Karpas-422 (cell line): ENCODE data around the gene HEXIM1. TPM values are rescaled to one million over a fixed set of nuclear protein-coding genes. Genes with fewer than 3 reads are reported as not detected.

Experiments used
- DNase-seq: peaks from one replicate; pipeline ENCODE4 v3.0.0-alpha.2; 2015
- H2AFZ ChIP-seq: fragments of 200-600 bp; sonication (generic); 2 replicates; pipeline ENCODE4 v1.6.1; 2014; ENCODE audit warnings: antibody characterized with exemption, low read length, mixed read lengths
- H3K27ac ChIP-seq: fragments of 200-600 bp; sonication (generic); 2 replicates; pipeline ENCODE4 v1.5.1; 2014; ENCODE audit warnings: mild to moderate bottlenecking, low read length, moderate library complexity
- H3K27me3 ChIP-seq: fragments of 200-600 bp; sonication (generic); 2 replicates; pipeline ENCODE4 v1.6.1; 2014; ENCODE audit warnings: low read length, mixed read lengths
- H3K36me3 ChIP-seq: fragments of 200-600 bp; sonication (generic); 2 replicates; pipeline ENCODE4 v1.6.1; 2014; ENCODE audit warnings: low read length, mixed read lengths; ENCODE audit not compliant: insufficient read depth
- H3K4me1 ChIP-seq: fragments of 200-600 bp; sonication (generic); 2 replicates; pipeline ENCODE4 v1.6.1; 2014; ENCODE audit warnings: mild to moderate bottlenecking, low read length, mixed read lengths
- H3K4me2 ChIP-seq: fragments of 200-600 bp; sonication (generic); 2 replicates; pipeline ENCODE4 v1.6.1; 2014; ENCODE audit warnings: low read length, low read depth, mild to moderate bottlenecking; ENCODE audit not compliant: poor library complexity, severe bottlenecking
- H3K4me3 ChIP-seq: fragments of 200-600 bp; sonication (generic); 2 replicates; pipeline ENCODE4 v1.5.1; 2014; ENCODE audit warnings: mild to moderate bottlenecking, antibody characterized with exemption, low read length, mixed read lengths
- H3K79me2 ChIP-seq: fragments of 200-600 bp; sonication (generic); 2 replicates; pipeline ENCODE4 v1.6.1; 2014; ENCODE audit warnings: mild to moderate bottlenecking, low read length, mixed read lengths
- H3K9ac ChIP-seq: fragments of 200-600 bp; sonication (generic); 2 replicates; pipeline ENCODE4 v1.6.0; 2014; ENCODE audit warnings: low read length
- H3K9me2 ChIP-seq: fragments of 200-600 bp; sonication (generic), shearing (Covaris generic); replicated peaks from 2 replicates; pipeline ENCODE4 v1.6.0; 2014; ENCODE audit warnings: mild to moderate bottlenecking, low read length, moderate library complexity; ENCODE audit not compliant: insufficient read depth
- H3K9me3 ChIP-seq: fragments of 300-700, 200-600 bp; sonication (generic); 2 replicates; pipeline ENCODE4 v1.6.1; 2014; ENCODE audit warnings: low read length, mixed read lengths
- H4K20me1 ChIP-seq: fragments of 200-600 bp; sonication (generic); 2 replicates; pipeline ENCODE4 v1.6.1; 2014; ENCODE audit warnings: mild to moderate bottlenecking, antibody characterized with exemption, low read length, low read depth; ENCODE audit not compliant: insufficient read depth
- total RNA-seq: library from RNA; depleted of rRNA; stranded (reverse); fragments of >200 nt; shearing (Covaris generic); gene quantifications from 2 replicates; pipeline ENCODE4 v1.2.3, GENCODE V29; 2014; ENCODE audit warnings: low replicate concordance

The HEXIM1 gene
- total RNA-seq, 1 experiment from 2014 or later: 3.5 TPM

DNA sequence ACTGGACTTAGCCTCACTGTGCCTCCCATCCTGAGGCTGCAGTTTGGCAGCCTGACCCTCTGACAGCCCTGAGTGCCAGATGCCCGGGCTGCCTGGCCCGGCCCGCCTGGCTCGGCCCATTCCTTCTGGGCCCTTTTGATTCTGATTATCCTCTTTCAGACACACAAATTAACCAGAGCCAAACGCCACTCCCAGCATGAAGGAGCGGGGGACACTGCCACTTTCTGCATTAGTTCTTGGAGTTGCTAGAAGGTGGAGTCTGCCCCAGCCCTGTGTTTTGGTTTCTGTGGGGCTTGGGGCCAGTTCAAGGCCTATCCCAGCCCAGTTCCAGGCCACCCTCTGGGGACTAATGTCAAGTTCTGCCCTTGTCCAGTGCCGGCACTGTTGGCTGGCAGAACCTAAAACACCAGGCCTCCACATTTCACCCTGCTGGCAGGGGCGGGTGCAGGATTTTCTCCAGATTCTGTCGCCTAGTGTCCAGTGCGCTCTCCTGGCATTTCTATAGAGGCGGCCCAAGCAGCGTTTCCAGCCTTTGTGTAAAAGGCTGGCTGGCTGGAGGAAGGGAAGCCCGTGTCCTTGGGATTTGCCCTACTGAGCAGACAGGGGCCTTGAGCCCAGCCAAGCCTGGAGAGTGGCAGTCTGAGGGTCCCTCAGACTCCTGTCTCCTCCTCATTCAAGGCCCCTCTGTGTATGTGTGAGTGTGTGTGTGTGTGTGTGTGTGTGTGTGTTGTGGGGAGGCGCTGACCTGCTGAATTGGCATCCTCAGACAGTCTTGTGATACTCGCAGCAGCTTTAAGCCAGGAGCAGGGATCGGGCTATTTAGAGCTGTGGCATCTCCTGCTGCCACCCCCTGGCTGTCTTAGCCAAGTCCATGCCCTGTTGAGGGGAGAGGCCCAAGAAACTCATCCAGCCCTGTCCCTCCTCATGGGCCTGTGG lies 37.3 kb upstream of the HEXIM1 start:
- no peaks in the 10 kb centered on the region for H3K36me3 ChIP-seq
- no peaks in the 10 kb centered on the region for H3K9me3 ChIP-seq
- H3K9ac ChIP-seq: no peak overlapping the region
- H2AFZ ChIP-seq: no peak overlapping the region
- peaks cover 13% of the 10 kb centered on the region; the same call in 1 of the 2 replicates for H4K20me1 ChIP-seq
- H3K9me2 ChIP-seq: no peaks in the 10 kb centered on the region
- no peak overlapping the region for H3K4me2 ChIP-seq
- peaks cover 9% of the 10 kb centered on the region for H3K4me1 ChIP-seq
- H3K4me3 ChIP-seq: no peak overlapping the region
- H3K79me2 ChIP-seq: no peaks in the 10 kb centered on the region
- H3K27me3 ChIP-seq: no peaks in the 10 kb centered on the region
- H3K27ac ChIP-seq: no peak overlapping the region
- no peak for DNase-seq

DNA sequence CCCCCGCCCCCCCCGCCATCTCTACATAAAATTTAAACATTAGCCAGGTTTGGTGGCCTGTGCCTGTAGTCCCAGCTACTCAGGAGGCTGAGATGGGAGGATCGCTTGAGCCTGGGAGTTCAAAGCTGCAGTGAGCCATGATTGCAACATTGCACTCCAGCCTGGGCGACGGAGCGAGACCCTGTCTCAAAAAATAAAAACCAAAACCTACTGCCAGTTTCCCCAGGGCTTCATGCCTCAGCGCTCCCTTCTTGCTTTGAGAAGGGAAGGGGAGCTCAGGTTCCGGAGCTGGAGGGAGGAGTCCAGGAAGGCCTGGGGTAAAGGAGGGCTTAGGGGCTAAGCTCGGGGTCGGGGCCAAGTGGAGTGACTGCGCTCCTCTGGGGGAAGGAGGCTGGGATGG lies 36.4 kb upstream of the HEXIM1 start:
- Histone ChIP-seq H3K9me3 (no peaks in the 10 kb centered on the region), H3K27me3 (no peaks in the 10 kb centered on the region), H3K27ac (no peak overlapping the region), H4K20me1 (peaks cover 13% of the 10 kb centered on the region; the same call in 1 of the 2 replicates), H3K36me3 (no peaks in the 10 kb centered on the region), H3K4me3 (no peak overlapping the region), H3K79me2 (no peaks in the 10 kb centered on the region), H3K9ac (no peak overlapping the region), H2AFZ (no peak overlapping the region), H3K4me2 (no peak overlapping the region), H3K9me2 (no peaks in the 10 kb centered on the region), H3K4me1 (peaks cover 9% of the 10 kb centered on the region)
- peak; percentile 57 for DNase-seq

DNA sequence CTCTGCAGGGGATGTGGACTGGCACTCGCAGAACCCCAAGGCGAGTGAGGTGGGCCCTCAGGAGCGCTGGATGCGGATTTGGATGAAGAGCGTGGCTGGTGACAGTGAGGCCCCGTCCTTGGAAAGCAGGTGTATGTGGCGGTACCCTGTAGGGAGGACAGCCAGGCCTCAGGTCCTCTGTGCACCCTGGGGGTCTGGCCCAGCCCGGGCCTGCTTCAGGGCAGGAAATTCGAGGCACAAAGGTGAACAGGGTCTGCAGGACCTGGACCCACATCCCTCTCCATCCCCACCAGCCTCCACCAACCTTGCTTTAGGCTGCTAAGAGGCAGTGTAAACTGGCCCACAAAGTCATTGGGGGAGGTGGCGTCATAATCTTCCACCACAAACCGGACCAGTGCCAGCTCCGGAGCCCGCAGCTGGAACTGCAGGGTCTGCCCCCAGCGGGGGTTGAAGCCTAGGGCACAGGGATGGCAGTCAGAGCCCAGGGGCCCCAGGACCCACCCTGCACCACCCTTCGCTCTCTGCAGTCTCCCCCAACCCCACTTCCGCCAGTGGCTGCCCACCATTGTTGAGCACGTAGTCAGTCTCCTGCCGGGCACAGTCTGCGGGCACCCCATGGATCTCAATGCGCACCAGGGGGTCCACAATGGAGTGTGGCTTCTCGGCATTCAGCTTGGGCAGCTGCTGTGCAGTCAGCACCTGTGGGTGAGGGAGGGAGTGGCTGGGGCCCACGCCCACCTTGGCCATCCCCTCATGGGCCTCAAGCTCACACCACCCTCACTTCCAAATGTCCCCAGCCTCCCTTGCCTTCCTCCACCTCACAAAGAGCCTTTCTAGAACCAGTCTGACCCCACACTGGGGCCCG lies 35.5 kb upstream of the HEXIM1 start:
- Histone ChIP-seq H2AFZ (no peak overlapping the region), H3K36me3 (no peaks in the 10 kb centered on the region), H3K4me2 (no peak overlapping the region), H3K4me1 (peaks cover 9% of the 10 kb centered on the region), H3K9me3 (no peaks in the 10 kb centered on the region), H3K4me3 (no peak overlapping the region), H4K20me1 (peaks cover 13% of the 10 kb centered on the region; the same call in 1 of the 2 replicates), H3K9me2 (no peaks in the 10 kb centered on the region), H3K9ac (no peak overlapping the region), H3K27me3 (no peaks in the 10 kb centered on the region), H3K79me2 (no peaks in the 10 kb centered on the region), H3K27ac (no peak overlapping the region)
- no peak for DNase-seq

DNA sequence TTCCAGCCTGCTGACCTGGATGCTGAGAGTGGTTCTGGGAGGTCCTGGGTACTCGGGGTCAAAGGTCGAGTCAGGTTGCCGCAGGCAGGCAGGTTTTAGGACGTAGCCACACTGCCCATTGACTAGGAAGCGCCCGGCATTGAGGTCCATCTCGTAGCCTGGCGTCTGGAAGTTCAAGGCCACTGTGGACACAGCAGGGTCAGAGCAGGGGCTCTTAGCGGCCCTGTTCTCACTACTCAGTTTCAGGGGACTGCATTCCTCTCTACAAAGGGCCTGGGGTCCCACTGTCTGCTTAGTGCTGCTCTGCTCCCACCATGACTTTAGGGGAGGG lies 34.9 kb upstream of the HEXIM1 start:
- Histone ChIP-seq H3K4me2 (no peak overlapping the region), H3K27ac (no peak overlapping the region), H3K9me2 (no peaks in the 10 kb centered on the region), H4K20me1 (peaks cover 11% of the 10 kb centered on the region; the same call in 1 of the 2 replicates), H3K4me3 (no peak overlapping the region), H3K9ac (no peak overlapping the region), H2AFZ (no peak overlapping the region), H3K36me3 (no peaks in the 10 kb centered on the region), H3K27me3 (no peaks in the 10 kb centered on the region), H3K79me2 (no peaks in the 10 kb centered on the region), H3K9me3 (no peaks in the 10 kb centered on the region), H3K4me1 (peaks cover 9% of the 10 kb centered on the region)
- no peak for DNase-seq

DNA sequence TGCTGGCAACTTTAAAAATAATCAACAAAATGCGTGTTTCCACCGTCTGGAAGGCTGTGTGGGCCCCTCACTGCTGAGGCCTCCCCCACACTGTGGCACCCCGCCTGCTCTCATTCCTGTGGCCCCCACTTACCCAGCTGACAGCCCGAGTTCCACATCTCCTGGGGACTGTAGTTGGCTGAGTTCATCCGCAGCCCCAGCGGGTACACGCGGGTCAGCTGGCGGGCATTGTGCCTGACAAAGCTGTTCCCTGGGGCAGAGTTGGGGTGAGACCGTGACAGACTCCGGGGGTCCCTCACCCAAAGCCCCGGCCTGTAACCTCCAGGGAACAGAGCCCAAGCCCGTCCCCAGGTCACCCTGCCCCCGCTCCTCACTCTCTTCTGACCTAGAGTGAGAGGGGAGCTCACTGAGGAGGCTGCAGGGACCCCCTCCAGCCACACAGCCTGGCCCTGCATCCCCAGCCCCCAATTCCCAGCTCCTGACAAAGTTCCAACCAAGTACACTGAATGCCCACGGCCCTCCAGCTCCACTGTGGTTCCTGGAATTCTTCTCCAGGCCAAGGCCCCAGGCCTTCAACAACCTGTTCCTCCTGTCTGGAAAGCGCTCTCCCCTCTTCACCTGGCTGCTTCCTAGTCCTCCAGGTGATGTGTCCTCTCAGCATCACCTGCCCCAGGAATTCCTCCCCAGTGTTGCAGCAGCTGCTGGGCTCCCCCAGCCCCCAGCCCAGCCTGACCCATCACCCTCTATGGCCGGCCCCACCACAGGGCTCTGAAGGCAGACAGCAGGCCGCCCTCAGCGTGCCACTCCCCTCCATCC lies 34.0 kb upstream of the HEXIM1 start:
- Histone ChIP-seq H4K20me1 (peaks cover 10% of the 10 kb centered on the region; the same call in 1 of the 2 replicates), H3K9me2 (no peaks in the 10 kb centered on the region), H3K9me3 (no peaks in the 10 kb centered on the region), H3K27me3 (no peaks in the 10 kb centered on the region), H2AFZ (no peak overlapping the region), H3K9ac (no peak overlapping the region), H3K36me3 (no peaks in the 10 kb centered on the region), H3K79me2 (no peaks in the 10 kb centered on the region), H3K4me2 (no peak overlapping the region), H3K4me1 (peaks cover 9% of the 10 kb centered on the region), H3K27ac (no peak overlapping the region), H3K4me3 (no peak overlapping the region)
- DNase-seq: no peak

DNA sequence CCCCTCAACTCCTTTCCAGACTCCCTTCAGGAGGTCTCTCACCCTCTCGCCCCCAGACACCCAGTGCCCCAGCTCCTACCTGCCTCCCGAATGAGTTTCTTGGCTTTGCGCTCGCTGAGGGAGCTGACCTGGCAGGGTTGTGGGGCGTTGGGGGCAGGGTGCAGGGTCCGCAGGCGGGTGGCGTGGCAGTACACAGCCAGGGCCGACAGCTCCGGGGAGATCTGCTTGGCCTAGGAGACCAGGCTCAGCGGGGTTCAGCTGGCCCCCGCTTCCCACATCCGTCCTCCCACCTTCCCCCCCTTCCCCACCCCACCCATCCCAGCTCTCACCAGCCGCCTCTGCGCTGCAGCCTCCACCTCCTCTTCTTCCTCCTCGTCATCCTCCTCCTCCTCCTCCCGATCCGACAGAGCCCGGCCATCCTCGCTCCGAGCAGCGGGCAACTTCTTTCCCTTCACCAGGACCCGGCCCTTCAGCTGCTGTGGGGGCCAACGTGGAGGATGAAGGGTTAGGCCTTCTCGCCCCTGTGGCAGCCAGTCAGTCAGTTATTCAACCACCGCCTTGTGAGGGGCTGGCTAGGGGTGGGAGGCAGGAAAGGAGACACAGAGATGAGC lies 33.2 kb upstream of the HEXIM1 start:
- no peak for DNase-seq
- peaks cover 10% of the 10 kb centered on the region; the same call in 1 of the 2 replicates for H4K20me1 ChIP-seq
- H3K4me2 ChIP-seq: no peak overlapping the region
- H3K4me1 ChIP-seq: peaks cover 9% of the 10 kb centered on the region
- H3K9me3 ChIP-seq: no peaks in the 10 kb centered on the region
- no peaks in the 10 kb centered on the region for H3K27me3 ChIP-seq
- no peak overlapping the region for H3K4me3 ChIP-seq
- no peaks in the 10 kb centered on the region for H3K9me2 ChIP-seq
- H3K79me2 ChIP-seq: no peaks in the 10 kb centered on the region
- H3K36me3 ChIP-seq: no peaks in the 10 kb centered on the region
- H2AFZ ChIP-seq: no peak overlapping the region
- H3K9ac ChIP-seq: no peak overlapping the region
- no peak overlapping the region for H3K27ac ChIP-seq

DNA sequence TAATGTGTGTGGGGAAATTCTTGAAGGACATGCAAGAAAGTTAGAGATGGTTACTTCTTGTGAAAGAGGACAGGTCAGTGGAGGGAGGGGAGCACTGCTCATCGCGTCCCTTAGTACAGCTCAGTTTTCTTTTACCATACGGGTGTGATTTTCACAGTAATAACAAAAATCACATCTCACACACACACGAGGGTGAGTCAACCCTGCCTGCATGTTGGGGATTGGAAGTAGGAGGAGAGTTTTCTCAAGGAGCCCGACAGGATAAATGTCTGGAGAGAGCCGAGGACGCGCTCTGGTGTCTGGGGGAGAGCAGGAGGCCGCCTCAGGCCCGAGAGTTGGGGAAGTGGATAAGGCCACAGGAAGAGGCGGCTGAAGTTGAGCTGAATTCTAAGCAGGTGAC lies 32.4 kb upstream of the HEXIM1 start:
- Histone ChIP-seq H3K36me3 (no peaks in the 10 kb centered on the region), H3K9me2 (no peaks in the 10 kb centered on the region), H2AFZ (no peak overlapping the region), H3K79me2 (no peaks in the 10 kb centered on the region), H3K27ac (no peak overlapping the region), H3K4me1 (peaks cover 9% of the 10 kb centered on the region), H3K4me3 (no peak overlapping the region), H3K9me3 (no peaks in the 10 kb centered on the region), H3K27me3 (no peaks in the 10 kb centered on the region), H3K9ac (no peak overlapping the region), H4K20me1 (peaks cover 5% of the 10 kb centered on the region; the same call in 1 of the 2 replicates), H3K4me2 (no peak overlapping the region)
- no peak for DNase-seq
